HG02870 (cell line): ENCODE measurements around the gene WAPL.

Experiments
- ATAC-seq: cut with Tn5 transposase; IDR thresholded peaks from one replicate; pipeline ENCODE4 v1.9.1; 2021; ENCODE audit warnings: mild to moderate bottlenecking, moderate library complexity; ENCODE audit not compliant: unreplicated experiment

The WAPL gene

GRCh38 chr10:86415116-86415515 is 106.5 kb downstream of the WAPL start:
- no peak for ATAC-seq

GRCh38 chr10:86413046-86413728 is 108.4 kb downstream of the WAPL start:
- ATAC-seq, result peak; percentile 67

- ATAC-seq, result no peak
Observed at GRCh38 chr10:86411852-86412560, 109.6 kb downstream of the WAPL start.

GRCh38 chr10:86411281-86411841 is 110.2 kb downstream of the WAPL start:
- ATAC-seq, result peak; percentile 48

GRCh38 chr10:86410542-86411124 is 111.0 kb downstream of the WAPL start:
- no peak for ATAC-seq

GRCh38 chr10:86409183-86409582 is 112.4 kb downstream of the WAPL start:
- no peak for ATAC-seq

- ATAC-seq, result no peak
Observed at GRCh38 chr10:86403183-86403797, 118.3 kb downstream of the WAPL start.

- no peak for ATAC-seq
Observed at GRCh38 chr10:86402283-86402941, 119.2 kb downstream of the WAPL start.

GRCh38 chr10:86401588-86402282 is 119.9 kb downstream of the WAPL start:
- ATAC-seq, result no peak

- peak; percentile 34 for ATAC-seq
Observed at GRCh38 chr10:86400705-86401587, 120.6 kb downstream of the WAPL start.

GRCh38 chr10:86399879-86400704 is 121.5 kb downstream of the WAPL start:
- ATAC-seq, result peak; percentile 92

- ATAC-seq, result no peak
Observed at GRCh38 chr10:86399514-86399878, 122.1 kb downstream of the WAPL start.

GRCh38 chr10:86397120-86397519 is 124.5 kb downstream of the WAPL start:
- ATAC-seq, result no peak

GRCh38 chr10:86393862-86394455 is 127.6 kb downstream of the WAPL start:
- no peak for ATAC-seq

GRCh38 chr10:86393362-86393761 is 128.2 kb downstream of the WAPL start:
- no peak for ATAC-seq

GRCh38 chr10:86392723-86393094 is 128.9 kb downstream of the WAPL start:
- peak; percentile 35 for ATAC-seq

- no peak for ATAC-seq
Observed at GRCh38 chr10:86391986-86392722, 129.4 kb downstream of the WAPL start.
